Measurements from ENCODE around the gene ATXN7L1. TPM values are rescaled to one million over a fixed set of nuclear protein-coding genes. Genes with fewer than 3 reads are reported as not detected.
A peak's percentile ranks its signal among the peaks of the same experiment; 100 is the strongest.
"Not testable (repeated sequence)": the region's sequence is repeated elsewhere in the genome, so short reads cannot be mapped to it uniquely, and the experiment has no call there.

ATXN7L1 gene
- total RNA-seq, 1 experiment from 2014 or later = 3.8 TPM

DNA sequence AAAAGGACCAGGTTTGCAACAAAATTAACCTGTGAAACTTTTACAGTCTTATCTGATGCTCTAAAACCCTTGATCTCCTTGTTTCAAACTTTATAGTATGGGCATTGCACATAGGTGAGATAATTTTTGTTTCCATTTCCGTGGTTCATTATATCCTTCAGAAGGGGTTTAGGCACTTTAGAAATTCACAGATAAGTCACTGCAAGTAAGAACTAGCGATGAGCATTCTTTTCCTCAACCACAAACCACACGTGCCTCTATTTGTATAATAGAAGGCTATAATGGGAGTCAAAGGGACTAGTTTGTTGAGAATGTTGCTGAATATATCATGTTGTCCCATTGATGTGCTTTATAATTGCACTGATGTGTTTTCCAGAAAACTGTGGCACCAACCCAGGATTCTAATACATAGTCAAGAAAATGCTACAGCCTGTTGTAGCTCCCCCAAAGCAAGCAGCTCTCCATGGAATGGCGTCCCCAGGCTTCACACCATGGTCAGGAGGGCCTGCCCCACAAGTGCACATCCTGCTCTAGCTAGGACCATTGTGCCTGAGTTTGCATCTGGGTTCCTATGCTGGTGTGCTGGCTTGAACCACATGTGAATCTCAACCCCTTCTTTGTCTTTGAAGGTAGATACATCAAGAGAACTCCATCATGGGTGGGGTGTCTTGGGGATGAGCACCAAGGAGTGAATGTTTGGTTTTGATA is 14.0 kb upstream of the ATXN7L1 start:
- no peak for DNase-seq (ENCODE audit: low spot score)

DNA sequence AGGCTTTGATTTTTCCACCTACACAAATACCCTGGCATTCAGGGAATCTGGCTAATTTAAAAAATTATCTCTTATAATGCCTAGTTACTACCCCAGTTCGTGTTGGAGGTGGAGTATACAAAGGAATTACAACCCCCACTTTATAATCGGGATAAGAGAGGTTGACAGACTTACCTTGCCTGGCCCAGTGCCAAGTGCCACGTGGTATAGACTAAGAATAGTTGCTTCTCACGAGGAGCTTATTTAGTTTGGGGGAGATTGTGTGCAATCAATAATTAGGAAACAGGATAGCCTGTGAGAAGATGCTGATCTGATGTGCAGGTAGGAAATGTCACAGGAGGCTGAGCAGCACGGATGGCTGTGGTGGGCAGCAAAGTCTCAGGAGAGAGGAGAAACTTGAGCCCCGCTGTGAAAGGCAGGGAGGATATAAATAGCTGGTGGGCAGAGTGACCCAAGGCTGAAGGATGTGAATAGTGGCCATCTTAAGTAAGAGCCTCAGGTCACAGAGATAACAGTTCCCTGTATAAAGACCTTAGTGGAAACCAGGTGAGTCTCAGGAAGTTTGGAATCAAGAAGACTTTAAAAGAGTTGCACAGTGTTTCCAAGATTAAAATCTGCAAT is 11.3 kb upstream of the ATXN7L1 start:
- DNase-seq (ENCODE audit: low spot score) = peak; percentile 22

GRCh38 chr7:105886776-105887175 is 10.4 kb upstream of the ATXN7L1 start:
- no peak for DNase-seq (ENCODE audit: low spot score)

- DNase-seq (ENCODE audit: low spot score) = peak; percentile 19
These were observed 9.2 kb upstream of the ATXN7L1 start for GRCh38 chr7:105885387-105886111.

GRCh38 chr7:105883179-105883578 is 6.8 kb upstream of the ATXN7L1 start:
- DNase-seq (ENCODE audit: low spot score) = not testable (repeated sequence)

DNA sequence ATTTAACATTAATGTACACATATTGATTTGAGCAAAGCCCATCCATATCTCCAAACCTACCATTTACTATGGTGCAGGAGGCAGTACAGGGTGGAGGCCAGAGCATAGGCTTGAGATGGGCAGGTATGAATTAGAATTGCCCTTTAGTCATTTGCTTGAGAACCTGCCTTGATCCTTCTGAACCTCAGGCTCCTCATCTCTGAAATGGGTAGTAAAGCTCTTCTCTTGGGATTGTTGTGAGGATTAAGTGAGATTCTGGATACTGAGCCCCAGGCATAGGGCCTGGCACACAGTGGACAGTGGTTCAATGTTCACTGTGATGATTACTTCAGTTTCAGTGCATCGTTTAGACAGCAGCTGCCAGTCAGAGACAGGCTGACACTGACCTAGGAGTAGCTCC is 5.0 kb upstream of the ATXN7L1 start:
- no peak for DNase-seq (ENCODE audit: low spot score)

DNA sequence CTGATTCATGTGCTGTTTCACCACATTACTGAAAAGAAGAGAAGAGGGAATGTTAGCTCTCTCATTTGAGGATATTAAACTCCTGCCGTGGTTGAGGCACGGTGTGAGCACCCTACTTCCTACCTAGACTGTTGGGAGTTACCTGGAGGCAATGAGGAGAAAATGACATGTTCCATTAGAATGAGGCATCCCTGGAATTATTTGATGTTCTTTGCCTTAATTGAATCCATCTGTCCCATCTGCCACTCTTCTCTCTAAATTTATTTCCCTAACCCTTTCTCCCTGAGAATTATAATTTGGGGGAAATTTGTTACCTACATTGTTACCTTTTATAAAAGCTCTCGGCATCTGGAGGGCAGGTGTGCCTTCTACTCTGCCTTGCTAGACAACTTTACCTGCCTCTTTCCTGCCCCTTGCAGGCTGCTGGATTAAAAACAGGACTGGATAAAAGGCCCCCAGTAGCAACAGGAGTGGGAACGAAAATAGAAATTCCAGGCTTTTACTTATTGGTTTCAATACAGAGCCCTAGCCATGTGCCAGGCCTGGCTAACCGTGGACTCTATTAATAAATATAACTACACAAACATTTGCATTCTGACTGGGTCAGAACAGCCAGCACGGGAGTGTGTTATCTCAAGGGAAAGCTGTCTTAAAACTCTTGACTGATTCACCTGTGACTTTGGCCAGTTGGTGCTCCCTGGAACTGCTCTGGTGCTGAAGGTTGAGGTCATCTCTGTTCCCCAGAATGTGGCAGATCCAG is 4.4 kb upstream of the ATXN7L1 start:
- no peak for DNase-seq (ENCODE audit: low spot score)

GRCh38 chr7:105879782-105880181 is 3.4 kb upstream of the ATXN7L1 start:
- no peak for DNase-seq (ENCODE audit: low spot score)

DNA sequence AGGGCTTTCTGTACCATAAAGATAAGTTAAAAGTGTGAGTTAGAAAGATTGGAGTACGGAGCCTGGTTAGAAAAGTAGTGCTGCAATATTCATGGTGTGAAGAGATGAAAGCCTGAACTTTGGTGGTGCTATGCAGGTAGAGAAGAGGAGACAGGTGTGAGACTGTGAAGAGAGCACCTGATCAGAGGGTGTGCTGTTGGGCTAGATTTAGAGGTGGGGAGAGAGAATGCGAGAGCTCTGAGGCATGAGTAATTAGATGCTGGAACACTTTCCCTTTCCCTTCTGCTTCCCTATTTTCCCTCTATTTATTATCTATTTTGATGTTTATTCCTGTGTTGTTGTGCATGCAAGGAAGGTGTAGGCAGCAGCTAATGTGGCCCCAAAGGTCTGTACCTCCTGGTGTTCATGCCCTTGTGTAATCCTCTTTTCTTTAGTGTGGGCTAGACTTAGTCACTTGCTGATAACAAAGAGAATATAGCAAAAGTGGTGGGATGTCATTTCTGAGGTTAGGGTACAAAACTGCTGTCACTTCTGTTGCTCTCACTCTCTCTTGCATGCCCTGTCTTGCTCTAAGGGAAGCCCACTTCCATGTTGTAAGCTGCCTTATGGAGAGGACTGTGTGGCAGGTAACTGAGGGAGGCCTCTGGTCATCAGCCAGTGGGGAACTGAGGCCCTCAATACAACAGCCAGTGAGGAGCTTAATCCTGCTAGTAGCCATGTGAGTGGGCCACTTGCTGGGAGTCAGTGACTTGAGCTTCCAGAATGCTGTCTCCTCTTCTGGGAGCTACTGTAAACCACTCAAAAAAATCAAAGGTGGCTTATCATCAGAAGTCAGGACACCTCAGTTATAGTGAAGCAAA is 2.6 kb upstream of the ATXN7L1 start:
- DNase-seq (ENCODE audit: low spot score) = no peak

GRCh38 chr7:105877736-105878135 is 1.3 kb upstream of the ATXN7L1 start:
- DNase-seq (ENCODE audit: low spot score) = peak; percentile 62

DNA sequence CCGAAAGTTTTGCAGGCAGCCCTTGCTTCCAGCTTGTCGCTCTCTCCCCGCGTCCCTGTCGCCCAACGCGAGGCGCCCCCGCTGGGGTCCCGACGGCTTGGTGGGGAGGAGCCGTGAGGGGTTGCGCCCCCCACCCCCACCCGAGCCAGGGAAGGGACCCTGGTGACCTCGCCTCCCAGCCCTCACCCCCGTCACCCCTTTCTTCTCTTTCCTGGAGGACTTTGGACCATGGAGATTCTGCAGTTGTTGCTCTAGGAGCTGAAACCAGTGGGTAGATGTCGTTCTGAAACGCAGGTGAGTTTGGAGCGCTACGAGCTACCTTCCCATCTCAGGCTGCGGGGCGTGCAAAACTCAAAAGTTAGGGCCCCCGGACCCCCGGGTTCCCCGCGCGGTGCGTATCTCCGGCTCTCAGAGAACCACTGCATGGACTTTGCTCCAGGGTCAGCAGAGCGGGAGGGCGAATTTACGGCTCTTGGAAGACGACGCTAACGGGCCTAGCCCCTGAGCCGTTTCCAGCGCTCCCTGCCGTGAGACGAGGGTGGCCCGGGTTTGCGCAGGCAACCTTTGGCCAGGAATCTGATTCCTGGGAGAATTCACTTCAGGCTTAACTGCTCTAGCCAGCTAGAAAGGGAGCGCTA is 684 bp upstream of the ATXN7L1 start:
- DNase-seq (ENCODE audit: low spot score) = peak; percentile 83

DNA sequence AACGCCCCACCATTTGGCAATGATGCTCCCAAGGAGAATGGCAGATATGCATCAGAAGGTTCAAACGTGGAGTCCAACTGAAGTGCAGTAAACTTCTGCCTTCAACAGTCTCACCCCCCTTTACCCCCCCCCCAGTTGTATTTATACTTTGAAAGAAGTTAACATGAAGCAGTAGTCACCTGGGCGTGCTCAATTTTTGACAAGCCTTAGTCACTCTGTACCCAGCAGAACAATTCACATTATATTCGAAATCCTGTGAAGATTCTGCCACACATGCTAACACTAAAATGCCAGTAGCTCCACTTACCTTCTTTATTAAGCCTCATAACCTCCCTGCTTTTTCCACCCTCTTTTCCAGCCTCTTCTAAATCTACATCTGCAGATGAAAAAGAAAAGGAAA is 894 bp downstream of the ATXN7L1 start:
- DNase-seq (ENCODE audit: low spot score) = no peak

- DNase-seq (ENCODE audit: low spot score) = no peak
These were observed 2.3 kb downstream of the ATXN7L1 start for GRCh38 chr7:105874055-105874454.

- DNase-seq (ENCODE audit: low spot score) = no peak
These were observed 3.9 kb downstream of the ATXN7L1 start for GRCh38 chr7:105872491-105872890.

DNA sequence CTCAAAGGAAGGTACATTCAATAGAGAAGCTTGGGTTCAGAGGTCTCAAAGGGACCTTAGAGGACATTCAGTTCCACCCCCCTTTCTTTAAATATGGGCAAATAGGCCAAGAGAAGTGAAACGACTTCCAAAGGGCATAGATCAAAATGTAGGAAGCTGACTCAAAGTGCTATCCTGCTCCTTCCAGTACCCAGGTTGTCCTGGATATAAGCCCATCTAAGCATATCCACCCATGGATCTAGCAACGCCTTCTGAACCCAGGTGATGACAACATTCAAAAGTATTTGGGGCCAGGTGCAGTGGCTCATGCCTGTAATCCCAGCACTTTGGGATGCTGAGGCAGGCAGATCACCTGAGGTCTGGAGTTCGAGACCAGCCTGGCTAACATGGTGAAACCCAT is 5.3 kb downstream of the ATXN7L1 start:
- DNase-seq (ENCODE audit: low spot score) = no peak

GRCh38 chr7:105866102-105866801 is 10.1 kb downstream of the ATXN7L1 start:
- DNase-seq (ENCODE audit: low spot score) = no peak

GRCh38 chr7:105863876-105864275 is 12.5 kb downstream of the ATXN7L1 start:
- DNase-seq (ENCODE audit: low spot score) = no peak

GRCh38 chr7:105862770-105863169 is 13.6 kb downstream of the ATXN7L1 start:
- DNase-seq (ENCODE audit: low spot score) = no peak

DNA sequence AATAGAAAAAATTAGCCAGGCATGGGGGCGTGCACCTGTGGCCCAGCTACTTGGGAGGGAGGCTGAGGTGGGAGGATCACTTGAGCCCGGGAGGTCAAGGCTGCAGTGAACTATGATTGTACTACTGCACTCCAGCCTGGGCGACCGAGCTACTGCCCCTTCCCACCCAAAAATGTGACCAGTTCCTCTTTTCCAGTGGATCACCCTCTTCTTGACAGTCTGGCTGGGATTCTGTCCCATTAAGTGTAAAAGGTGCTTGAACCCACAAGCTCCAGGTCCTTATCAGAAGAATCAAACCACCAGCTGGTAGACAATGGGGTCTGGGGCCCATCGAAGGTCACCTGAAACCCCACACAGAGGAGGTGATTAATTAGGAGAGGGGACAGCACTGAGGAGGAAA is 14.1 kb downstream of the ATXN7L1 start:
- DNase-seq (ENCODE audit: low spot score) = no peak

- DNase-seq (ENCODE audit: low spot score) = no peak
These were observed 15.2 kb downstream of the ATXN7L1 start for GRCh38 chr7:105861224-105861623.
